ENCODE results near the gene PGAP6. TPM values are rescaled to one million over a fixed set of nuclear protein-coding genes. Genes with fewer than 3 reads are reported as not detected.
"Not testable (repeated sequence)": the region's sequence is repeated elsewhere in the genome, so short reads cannot be mapped to it uniquely, and the experiment has no call there.

PGAP6 gene
- total and polyA plus RNA-seq, 2 of the 8 experiments (the other 6 are each of a cell fraction or from before 2014, with no cell fraction given), result 86.8 to 364 TPM

DNA sequence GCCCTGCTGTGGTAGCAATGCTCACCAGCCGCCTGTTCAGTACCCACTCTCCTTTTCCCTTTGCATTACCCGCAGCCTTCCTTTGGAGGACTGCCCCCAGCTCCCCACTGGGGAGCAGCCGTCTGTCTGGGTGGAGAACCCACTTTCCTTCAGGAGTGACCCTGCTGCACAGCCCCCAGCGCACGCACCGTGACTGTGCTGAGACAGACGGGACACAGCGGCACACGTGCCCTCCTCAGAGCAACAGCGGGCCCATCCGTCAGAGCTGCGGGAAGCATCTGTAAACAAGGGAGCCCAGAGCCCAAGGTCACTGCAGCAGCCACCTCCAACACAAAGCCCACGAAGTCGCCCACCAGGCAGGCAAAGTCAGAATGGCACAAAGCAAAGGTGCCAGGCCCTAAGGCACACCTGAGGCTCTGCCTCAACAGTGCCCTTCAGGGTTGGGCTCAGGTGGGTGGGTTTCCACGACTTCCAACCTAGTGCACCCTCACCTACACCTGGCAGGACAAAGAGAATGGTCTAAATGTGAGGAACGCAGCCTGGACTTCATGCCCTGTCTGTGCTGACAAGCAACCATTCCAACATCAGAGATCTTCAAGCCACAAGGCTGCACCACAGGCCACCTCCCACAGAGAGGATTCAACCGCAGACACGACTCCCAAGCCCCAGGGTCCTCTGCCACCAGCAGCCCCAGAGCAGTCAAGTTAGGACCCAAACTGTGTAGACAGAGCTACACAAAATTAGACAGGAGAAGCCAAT, 39.1 kb downstream of the PGAP6 start (continued):
- TF ChIP-seq POU5F1 (IDR thresholded peaks at IDR 0.05; ENCODE audit: low read depth, low read length) (no peak), SIN3A (conservative IDR thresholded peaks at IDR 0.05 in 1 of 2, IDR thresholded peaks at IDR 0.05 in 1 of 2; ENCODE audit: low read depth in 1 of 2, low read length in 2 of 2) (no peak), KDM5A (IDR thresholded peaks at IDR 0.05; ENCODE audit: low read length) (no peak), SUZ12 (IDR thresholded peaks at IDR 0.05; ENCODE audit: low read length) (no peak)

DNA sequence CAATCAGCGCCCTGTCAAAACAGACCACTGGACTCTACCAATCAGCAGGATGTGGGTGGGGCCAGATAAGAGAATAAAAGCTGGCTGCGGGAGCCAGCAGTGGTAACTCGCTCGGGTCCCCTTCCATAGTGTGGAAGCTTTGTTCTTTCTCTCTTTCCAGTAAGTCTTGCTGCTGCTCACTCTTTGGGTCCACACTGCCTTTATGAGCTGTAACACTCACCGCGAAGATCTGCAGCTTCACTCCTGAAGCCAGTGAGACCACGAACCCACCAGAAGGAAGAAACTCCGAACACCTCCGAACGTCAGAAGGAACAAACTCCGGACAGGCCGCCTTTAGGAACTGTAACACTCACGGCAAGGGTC, 39.8 kb downstream of the PGAP6 start:
- 99% methylated on average over 13 of the region's 13 CpGs; no CpG with 5 or more reads in 1 of the 2 experiments for WGBS, 2 experiments (ENCODE audit: extremely low coverage in 1 of 2, insufficient coverage in 1 of 2, insufficient read length in 1 of 2, insufficient replicate concordance in 2 of 2, low coverage in 1 of 2, low lambda C conversion rate in 2 of 2, missing lambda C conversion rate in 1 of 2)
- not testable (repeated sequence) for H3K23ac ChIP-seq (ENCODE audit: insufficient read length); H3K9me3 ChIP-seq (ENCODE audit: insufficient read depth in 2 of 2, low read depth in 1 of 2, low read length in 1 of 2); FAIRE-seq; H2AK5ac ChIP-seq (ENCODE audit: low read depth, low read length); H2BK120ac ChIP-seq (replicated peaks; ENCODE audit: low read depth, low read length); H4K5ac ChIP-seq (ENCODE audit: insufficient read length, low read depth, low read length); H4K91ac ChIP-seq (replicated peaks; ENCODE audit: insufficient read length, low read length); H2BK15ac ChIP-seq (ENCODE audit: low read length); H3K4me3 ChIP-seq (ENCODE audit: extremely low read depth in 1 of 4, insufficient read depth in 2 of 4, low read depth in 3 of 4, low read length in 4 of 4); H3K4ac ChIP-seq (replicated peaks; ENCODE audit: insufficient read length, low read depth, low read length); H3K9ac ChIP-seq (replicated peaks in 1 of 4; ENCODE audit: extremely low read depth in 1 of 4, low read depth in 3 of 4, low read length in 3 of 4); H2AFZ ChIP-seq (ENCODE audit: low read length); H3K27ac ChIP-seq (ENCODE audit: low read depth, low read length); H3K4me2 ChIP-seq (ENCODE audit: insufficient read depth in 1 of 2, low read depth in 2 of 2, low read length in 2 of 2); H3K27me3 ChIP-seq (replicated peaks in 1 of 4; ENCODE audit: control insufficient read depth in 3 of 4, extremely low read depth in 1 of 4, insufficient read depth in 3 of 4, low read length in 3 of 4); H3K56ac ChIP-seq (replicated peaks; ENCODE audit: insufficient read length, low read depth, low read length); H4K8ac ChIP-seq (ENCODE audit: extremely low read depth, insufficient read depth, low read length); H2BK20ac ChIP-seq (ENCODE audit: low read length); H2BK12ac ChIP-seq (ENCODE audit: low read depth, low read length); DNase-seq (ENCODE audit: low read depth in 1 of 2, low spot score in 2 of 2); H3K18ac ChIP-seq (ENCODE audit: extremely low read depth, low read length); H3K23me2 ChIP-seq (ENCODE audit: low read depth, low read length); H3K14ac ChIP-seq (ENCODE audit: insufficient read length); H3K4me1 ChIP-seq (replicated peaks in 1 of 4; ENCODE audit: control insufficient read depth in 3 of 4, insufficient read depth in 4 of 4, low read length in 3 of 4)
- peaks cover 26 to 84% of the 10 kb centered on the region in 2 experiments; a peak in 3 of 4 replicates for H3K79me2 ChIP-seq (ENCODE audit: control insufficient read depth in 1 of 2, insufficient read depth in 2 of 2, low read length in 2 of 2)
- peaks cover 7 to 20% (median 10%) of the 10 kb centered on the region in 4 experiments; a peak in 6 of 8 replicates for H3K36me3 ChIP-seq (ENCODE audit: control insufficient read depth in 2 of 4, insufficient read depth in 4 of 4, low read length in 3 of 4)
- 0 out of 2 replicates have a peak overlapping the region, but pooled peaks have one; percentile 9 for H2BK5ac ChIP-seq (ENCODE audit: low read depth, low read length)
- POLR2A ChIA-PET (ENCODE audit: partially characterized antibody), result interaction anchor here (1.0 kb wide), 1 partner anchor 107 kb away, joined by 3 read pairs; no protein-coding TSS in a partner anchor
- peaks cover 29% of the 10 kb centered on the region for H3K79me1 ChIP-seq (ENCODE audit: low read depth, low read length)
- H4K20me1 ChIP-seq (replicated peaks in 1 of 2; ENCODE audit: control insufficient read depth in 1 of 2, insufficient read depth in 2 of 2, low read length in 2 of 2), result peaks cover 14 to 37% of the 10 kb centered on the region in 2 experiments
- CTCF ChIA-PET (ENCODE audit: partially characterized antibody), result interaction anchor here (2.4 to 4.6 kb wide), 2 partner anchors 20 to 23 kb away, joined by 9 to 15 read pairs; no protein-coding TSS in a partner anchor

Data from H1 (cell line).